HepG2 (cell line): Measurements from ENCODE around the gene PPP6R2.

Experiments
- GLMP ChIP-seq: sonication (generic); formaldehyde crosslinking; IDR thresholded peaks from 2 replicates; pipeline ENCODE4 v1.9.0; 2021; ENCODE audit warnings: missing genetic modification reagents, mild to moderate bottlenecking, borderline replicate concordance
- GPN1 ChIP-seq: sonication (generic); formaldehyde crosslinking; IDR thresholded peaks from 2 replicates; pipeline ENCODE4 v1.5.1; 2020; ENCODE audit warnings: missing genetic modification reagents, borderline replicate concordance
- KLF9 ChIP-seq: IDR thresholded peaks from 2 replicates; pipeline ENCODE4 v1.6.1; 2016; ENCODE audit warnings: low read depth
- NFE2L2 ChIP-seq: fragments of 150-350 bp; IDR thresholded peaks from 2 replicates; pipeline ENCODE4 v1.6.1; 2014; ENCODE audit warnings: low read length
- PBX3 ChIP-seq: sonication (generic); formaldehyde crosslinking; IDR thresholded peaks from 2 replicates; pipeline ENCODE4 v1.8.1; 2023; ENCODE audit warnings: missing genetic modification reagents, inconsistent platforms, borderline replicate concordance
- WIZ ChIP-seq: sonication (generic); formaldehyde crosslinking; IDR thresholded peaks from 2 replicates; pipeline ENCODE4 v1.5.1; 2020; ENCODE audit warnings: mild to moderate bottlenecking, missing genetic modification reagents

GRCh38 chr22:50310949-50311444, 32.1 kb upstream of the PPP6R2 start:
- TF ChIP-seq NFE2L2 (no peak), PBX3 (CRISPR knock-in tag) (no peak), GPN1 (CRISPR knock-in tag) (no peak), GLMP (CRISPR knock-in tag) (no peak), WIZ (CRISPR knock-in tag) (no peak), KLF9 (no peak)
